H1 (cell line): ENCODE measurements around the gene SLFN14. TPM values are rescaled to one million over a fixed set of nuclear protein-coding genes. Genes with fewer than 3 reads are reported as not detected.
A peak's percentile ranks its signal among the peaks of the same experiment; 100 is the strongest.

Experiments used
- CTCF ChIA-PET: fragments of 300-600 bp; sonication (Branson Sonifier 250); formaldehyde crosslinking; loops from one replicate; lab custom pipeline; 2021; ENCODE audit not compliant: partially characterized antibody; lab: Charles Lee
- POLR2A ChIA-PET: fragments of 300-600 bp; sonication (Branson Sonifier 250); formaldehyde crosslinking; loops from one replicate; lab custom pipeline; 2021; ENCODE audit warnings: inconsistent platforms; ENCODE audit not compliant: partially characterized antibody; lab: Charles Lee
- DNase-seq, 2 experiments: peaks; one replicate each; pipeline versions ENCODE4 v3.0.0 to v3.0.0-alpha.2; 2010 to 2022; ENCODE audit warnings: low spot score in 2 of 2, low read depth in 1 of 2, mixed read lengths in 1 of 2
- FAIRE-seq: peaks from 2 replicates; lab custom pipeline; 2011; peaks lifted over from hg19 to GRCh38; lab: Jason Lieb, UNC
- H2AFZ ChIP-seq: 2 replicates; pipeline ENCODE4 v1.8.1; 2012; ENCODE audit warnings: low read length, inconsistent platforms
- H2AK5ac ChIP-seq: 2 replicates; pipeline ENCODE4 v1.6.1; 2013; ENCODE audit warnings: low read depth, low read length
- H2BK120ac ChIP-seq: replicated peaks from 2 replicates; pipeline ENCODE3; 2013; ENCODE audit warnings: low read depth, low read length, inconsistent platforms
- H2BK12ac ChIP-seq: 2 replicates; pipeline ENCODE4 v1.6.1; 2013; ENCODE audit warnings: low read depth, low read length
- H2BK15ac ChIP-seq: 2 replicates; pipeline ENCODE4 v1.6.1; 2013; ENCODE audit warnings: low read length
- H2BK20ac ChIP-seq: 2 replicates; pipeline ENCODE4 v1.6.1; 2013; ENCODE audit warnings: low read length
- H2BK5ac ChIP-seq: 2 replicates; pipeline ENCODE4 v1.6.1; 2013; ENCODE audit warnings: low read depth, low read length
- H3K14ac ChIP-seq: 2 replicates; pipeline ENCODE4 v1.6.1; 2013; ENCODE audit warnings: inconsistent platforms; ENCODE audit not compliant: insufficient read length
- H3K18ac ChIP-seq: 2 replicates; pipeline ENCODE4 v1.6.1; 2013; ENCODE audit warnings: low read length; ENCODE audit errors: extremely low read depth
- H3K23ac ChIP-seq: 2 replicates; pipeline ENCODE4 v1.6.1; 2013; ENCODE audit warnings: inconsistent platforms; ENCODE audit not compliant: insufficient read length
- H3K23me2 ChIP-seq: 2 replicates; pipeline ENCODE4 v1.6.1; 2013; ENCODE audit warnings: low read depth, low read length
- H3K27ac ChIP-seq: 2 replicates; pipeline ENCODE4 v1.6.1; 2011; ENCODE audit warnings: low read depth, low read length, inconsistent platforms
- H3K27me3 ChIP-seq, 4 experiments: replicated peaks in 1 of 4; 1 replicate in 1 of 4; 2 replicates in 3 of 4; pipeline versions ENCODE4 v1.6.1 to v1.8.1; 2011 to 2013; ENCODE audit warnings: low read length in 3 of 4, mild to moderate bottlenecking in 3 of 4, inconsistent platforms in 2 of 4, mixed read lengths in 2 of 4, moderate library complexity in 1 of 4; ENCODE audit not compliant: control insufficient read depth in 3 of 4, insufficient read depth in 3 of 4; ENCODE audit errors: extremely low read depth in 1 of 4
- H3K36me3 ChIP-seq, 4 experiments: 2 replicates each; pipeline versions ENCODE4 v1.6.1 to v1.8.1; 2011 to 2013; ENCODE audit warnings: mild to moderate bottlenecking in 4 of 4, low read length in 3 of 4, moderate library complexity in 2 of 4, control low read depth in 1 of 4, inconsistent platforms in 1 of 4; ENCODE audit not compliant: insufficient read depth in 4 of 4, control insufficient read depth in 2 of 4
- H3K4ac ChIP-seq: replicated peaks from 2 replicates; pipeline ENCODE3; 2013; ENCODE audit warnings: low read length, low read depth, mixed read lengths, inconsistent platforms; ENCODE audit not compliant: insufficient read length
- H3K4me1 ChIP-seq, 4 experiments: replicated peaks in 1 of 4; 1 replicate in 1 of 4; 2 replicates in 3 of 4; pipeline versions ENCODE4 v1.6.1 to v1.8.1; 2011 to 2013; ENCODE audit warnings: low read length in 3 of 4, inconsistent platforms in 2 of 4, mixed read lengths in 1 of 4; ENCODE audit not compliant: insufficient read depth in 4 of 4, control insufficient read depth in 3 of 4
- H3K4me2 ChIP-seq, 2 experiments: 2 replicates each; pipeline versions ENCODE4 v1.6.1 to v1.8.1; 2011 to 2013; ENCODE audit warnings: low read depth in 2 of 2, low read length in 2 of 2, control low read depth in 1 of 2, inconsistent platforms in 1 of 2, mild to moderate bottlenecking in 1 of 2; ENCODE audit not compliant: insufficient read depth in 1 of 2
- H3K4me3 ChIP-seq, 4 experiments: fragments of 200-600, 300-600 bp in 1 of 4; sonication (generic), shearing (Covaris generic), sonication (Bioruptor Twin) in 1 of 4; 2 replicates each; pipeline versions ENCODE4 v1.5.1 to v1.8.1; 2011 to 2016; ENCODE audit warnings: low read length in 4 of 4, low read depth in 3 of 4, control low read depth in 2 of 4, inconsistent platforms in 2 of 4, mild to moderate bottlenecking in 2 of 4, mixed read lengths in 1 of 4, moderate library complexity in 1 of 4; ENCODE audit not compliant: insufficient read depth in 2 of 4; ENCODE audit errors: extremely low read depth in 1 of 4
- H3K56ac ChIP-seq: replicated peaks from 2 replicates; pipeline ENCODE3; 2013; ENCODE audit warnings: low read depth, mild to moderate bottlenecking, mixed read lengths, low read length, inconsistent platforms; ENCODE audit not compliant: insufficient read length
- H3K79me1 ChIP-seq: 2 replicates; pipeline ENCODE4 v1.6.1; 2013; ENCODE audit warnings: low read depth, low read length, control low read depth
- H3K79me2 ChIP-seq, 2 experiments: 2 replicates each; pipeline versions ENCODE4 v1.6.1 to v1.8.1; 2012 to 2013; ENCODE audit warnings: low read length in 2 of 2, mild to moderate bottlenecking in 2 of 2, inconsistent platforms in 1 of 2; ENCODE audit not compliant: insufficient read depth in 2 of 2, control insufficient read depth in 1 of 2
- H3K9ac ChIP-seq, 4 experiments: replicated peaks in 1 of 4; 1 replicate in 1 of 4; 2 replicates in 3 of 4; pipeline versions ENCODE4 v1.6.1 to v1.8.1; 2011 to 2013; ENCODE audit warnings: low read depth in 3 of 4, low read length in 3 of 4, control low read depth in 2 of 4, mild to moderate bottlenecking in 2 of 4, moderate library complexity in 2 of 4, inconsistent platforms in 1 of 4; ENCODE audit errors: extremely low read depth in 1 of 4
- H3K9me3 ChIP-seq, 2 experiments: 2 replicates each; pipeline versions ENCODE4 v1.6.1 to v1.8.1; 2012 to 2013; ENCODE audit warnings: mild to moderate bottlenecking in 2 of 2, moderate library complexity in 2 of 2, control low read depth in 1 of 2, inconsistent platforms in 1 of 2, low read depth in 1 of 2, low read length in 1 of 2, mixed read lengths in 1 of 2; ENCODE audit not compliant: insufficient read depth in 2 of 2
- H4K20me1 ChIP-seq, 2 experiments: replicated peaks in 1 of 2; 2 replicates each; pipeline versions ENCODE3 to v1.8.1; 2011 to 2013; ENCODE audit warnings: inconsistent platforms in 2 of 2, low read length in 2 of 2, mild to moderate bottlenecking in 1 of 2; ENCODE audit not compliant: insufficient read depth in 2 of 2, control insufficient read depth in 1 of 2
- H4K5ac ChIP-seq: 2 replicates; pipeline ENCODE4 v1.6.1; 2013; ENCODE audit warnings: low read length, low read depth, mixed read lengths, inconsistent platforms; ENCODE audit not compliant: insufficient read length
- H4K8ac ChIP-seq: 2 replicates; pipeline ENCODE4 v1.8.0; 2013; ENCODE audit warnings: mild to moderate bottlenecking, moderate library complexity, low read length, inconsistent platforms; ENCODE audit not compliant: insufficient read depth; ENCODE audit errors: extremely low read depth
- H4K91ac ChIP-seq: replicated peaks from 2 replicates; pipeline ENCODE3; 2013; ENCODE audit warnings: low read length, mixed read lengths, inconsistent platforms; ENCODE audit not compliant: insufficient read length
- WGBS, 2 experiments: shearing (Covaris generic) in 1 of 2; methylation state at CpG; one replicate each; pipeline versions ENCODE4 v1.1.6 to v1.1.7; 2013 to 2015; ENCODE audit warnings: low lambda C conversion rate in 2 of 2, mixed read lengths in 2 of 2, inconsistent platforms in 1 of 2, low coverage in 1 of 2, missing lambda C conversion rate in 1 of 2; ENCODE audit not compliant: insufficient replicate concordance in 2 of 2, insufficient coverage in 1 of 2, insufficient read length in 1 of 2; ENCODE audit errors: extremely low coverage in 1 of 2, missing lambda C conversion rate in 1 of 2; 5-methylcytosine and 5-hydroxymethylcytosine counted together
- polyA plus RNA-seq, 7 experiments: library from polyadenylated mRNA; depleted of rRNA in 3 of 7; stranded (reverse) in 5 of 7; unstranded in 2 of 7; fragments of >200 nt in 5 of 7; fragments of 200-250 nt in 2 of 7; gene quantifications; 1 replicate in 5 of 7; 2 replicates in 1 of 7; 4 replicates in 1 of 7; pipeline versions ENCODE4 v1.2.1 to v1.2.3, GENCODE V29; 2011 to 2013; ENCODE audit warnings: missing spikeins in 2 of 7, mixed read lengths in 2 of 7
- total RNA-seq: library from RNA; stranded (reverse); fragmentation: NEBNext Ultra II Directional; extraction: Animal tissue kit (Norgen Biotek cat#: 25700); gene quantifications from 2 replicates; pipeline ENCODE4 v1.2.1, GENCODE V29; 2021

The SLFN14 gene
- total and polyA plus RNA-seq, 2 of the 8 experiments (the other 6 are each of a cell fraction or from before 2014, with no cell fraction given) = 0.03 TPM; not detected in 1

GRCh38 chr17:35596072-35596471 lies 35.5 kb upstream of the SLFN14 start:
- H4K20me1 ChIP-seq = peaks cover 2 to 4% of the 10 kb centered on the region in 2 experiments

More at GRCh38 chr17:35596072-35596471, 35.5 kb upstream of the SLFN14 start:
- 95% methylated on average over 4 of the region's 4 CpGs; no CpG with 5 or more reads in 1 of the 2 experiments for WGBS, 2 experiments
- no peak overlapping the region for H2AFZ ChIP-seq
- 0 out of 8 replicates have a peak overlapping the region, but pooled peaks of 1 of the 4 experiments have one; percentile 0 for H3K4me3 ChIP-seq
- no peak overlapping the region for H3K4me2 ChIP-seq
- POLR2A ChIA-PET = interaction anchor here (1.6 to 1.7 kb wide), 2 partner anchors 17 to 136 kb away, joined by 3 read pairs; partner anchors contain the start of genes PEX12 and RASL10B
- no peaks in the 10 kb centered on the region for H3K23me2 ChIP-seq
- H2BK20ac ChIP-seq = no peak overlapping the region
- no peak overlapping the region for H2BK5ac ChIP-seq
- H4K91ac ChIP-seq = no peak overlapping the region
- FAIRE-seq (no peak), DNase-seq (no peak)
- no peak overlapping the region for H3K9ac ChIP-seq
- no peaks in the 10 kb centered on the region for H3K9me3 ChIP-seq
- no peak overlapping the region for H3K23ac ChIP-seq
- no peaks in the 10 kb centered on the region; the same call in 1 of the 2 replicates for H3K79me1 ChIP-seq
- no peak overlapping the region for H3K56ac ChIP-seq
- H3K27ac ChIP-seq = no peak overlapping the region
- no peaks in the 10 kb centered on the region for H3K27me3 ChIP-seq
- H2BK15ac ChIP-seq = no peak overlapping the region
- no peaks in the 10 kb centered on the region for H3K4me1 ChIP-seq
- H3K14ac ChIP-seq = no peak overlapping the region
- no peak overlapping the region for H4K8ac ChIP-seq
- H4K5ac ChIP-seq = no peak overlapping the region
- no peak overlapping the region for H2BK120ac ChIP-seq
- CTCF ChIA-PET = interaction anchor here (0.6 to 3.1 kb wide), 12 partner anchors 7 to 154 kb away, joined by 3 to 19 read pairs (median 4); no protein-coding TSS in a partner anchor
- H3K79me2 ChIP-seq = peaks cover 0 to 20% of the 10 kb centered on the region in 2 experiments; a peak in 2 of 4 replicates
- H3K18ac ChIP-seq = no peak overlapping the region
- no peak overlapping the region for H3K4ac ChIP-seq
- H2BK12ac ChIP-seq = no peak overlapping the region
- peaks cover 12 to 48% (median 30%) of the 10 kb centered on the region in 4 experiments for H3K36me3 ChIP-seq
- no peak overlapping the region for H2AK5ac ChIP-seq
